GM10847 (cell line): ENCODE results near the gene SLC34A1.

ENCODE experiments used
- POLR2A ChIP-seq: IDR thresholded peaks from 2 replicates; pipeline ENCODE4 v1.6.1; 2011; ENCODE audit not compliant: insufficient read length; ENCODE audit errors: extremely low read depth

Gene SLC34A1

DNA sequence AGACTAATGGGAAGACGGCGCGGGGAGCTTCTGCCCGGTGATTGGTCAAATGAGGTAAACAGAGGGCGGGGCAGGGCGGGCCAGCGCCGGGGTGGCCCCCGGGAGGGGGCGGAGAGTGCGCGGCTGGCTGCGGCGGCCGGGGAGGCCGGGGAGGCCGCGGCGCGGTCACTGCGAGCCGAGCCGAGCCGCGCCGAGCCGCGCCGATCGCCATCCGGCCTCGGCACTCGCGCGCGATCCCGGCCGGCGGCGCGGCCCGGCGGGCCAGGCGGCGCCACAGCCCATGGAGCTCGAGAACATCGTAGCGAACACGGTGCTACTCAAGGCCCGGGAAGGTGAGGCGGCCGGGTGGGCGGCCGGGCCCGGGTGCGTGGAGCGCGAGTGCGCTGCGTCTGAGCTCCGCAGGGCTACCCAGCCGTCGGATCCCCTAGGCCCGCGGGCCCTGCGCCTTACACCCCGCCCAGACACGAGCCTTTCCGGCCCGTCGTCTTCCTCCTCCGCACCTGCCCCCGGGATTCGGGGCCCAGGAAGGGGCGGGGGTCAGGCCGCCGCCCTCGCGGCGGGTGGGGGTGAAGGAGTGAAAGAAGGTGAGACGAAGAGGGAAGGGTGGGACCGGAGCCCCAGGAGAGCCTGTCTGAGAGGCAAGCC, 42.5 kb downstream of the SLC34A1 start, which contains the start of gene GRK6:
Gene GRK6, plus strand, starts transcription at position 111 of the 645 bp plus-strand sequence. Its CDS starts 170 bp downstream, at position 281.
- TF ChIP-seq POLR2A = peak; percentile 56

DNA sequence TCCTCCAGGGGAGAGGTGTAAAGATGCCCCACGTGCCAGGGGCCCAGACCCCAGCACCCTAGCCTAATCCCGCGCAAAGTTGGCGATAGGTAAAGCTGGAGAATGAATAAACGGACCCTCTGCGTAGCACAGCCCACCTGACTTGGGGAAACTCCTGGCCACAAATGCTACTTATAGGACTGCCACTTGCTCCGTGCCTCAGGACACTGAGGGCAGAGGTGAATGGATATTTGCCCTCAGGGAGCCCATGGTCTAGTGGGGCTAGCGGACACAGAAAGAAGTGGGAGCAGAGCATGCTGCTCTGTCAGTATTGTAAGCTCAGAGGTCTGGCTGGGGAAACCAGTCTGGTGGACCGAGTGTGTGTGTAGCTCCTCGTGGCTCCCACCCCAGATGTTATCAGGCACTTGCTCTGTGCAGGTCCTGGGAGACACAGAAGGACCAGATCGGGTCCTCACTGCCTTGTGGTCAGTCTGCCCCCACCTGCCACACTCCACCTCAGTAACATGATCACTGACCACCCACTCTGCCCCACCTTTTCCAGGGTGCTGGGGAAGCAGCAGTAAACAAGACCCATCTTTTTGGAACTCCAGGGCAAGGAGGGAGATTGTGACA, 43.1 kb downstream of the SLC34A1 start:
- no peak for TF ChIP-seq POLR2A

DNA sequence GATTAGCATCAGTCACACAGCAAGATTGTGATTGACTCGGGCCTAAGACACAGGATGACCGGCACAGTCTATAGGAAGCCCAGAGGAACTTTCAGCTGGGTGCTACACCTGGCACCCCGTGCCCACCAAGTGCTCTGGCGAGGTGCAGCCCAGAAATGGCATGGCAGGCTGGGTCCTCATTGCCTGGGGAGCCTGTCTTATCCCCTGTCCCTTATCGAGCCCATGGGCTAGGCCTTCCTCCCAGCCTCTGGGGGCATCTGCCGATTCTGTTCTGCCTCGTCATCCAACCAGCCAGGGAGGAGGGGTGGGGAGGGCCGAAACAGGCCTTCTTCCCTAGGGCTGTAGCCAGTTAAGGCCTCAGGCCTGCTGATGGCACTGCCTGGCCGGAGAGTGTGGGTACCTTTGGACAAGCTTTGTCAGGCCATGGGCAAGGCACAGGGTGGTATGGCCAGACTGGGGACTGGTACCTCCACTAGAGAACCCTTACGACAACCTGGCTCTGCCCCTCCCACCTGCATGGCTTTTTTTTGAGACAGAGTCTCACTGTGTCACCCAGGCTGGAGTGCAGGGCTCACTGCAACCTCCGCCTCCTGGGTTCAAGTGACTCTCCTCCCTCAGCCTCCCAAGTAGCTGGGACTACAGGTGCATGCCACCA, 43.8 kb downstream of the SLC34A1 start:
- TF ChIP-seq POLR2A = peak; percentile 13

DNA sequence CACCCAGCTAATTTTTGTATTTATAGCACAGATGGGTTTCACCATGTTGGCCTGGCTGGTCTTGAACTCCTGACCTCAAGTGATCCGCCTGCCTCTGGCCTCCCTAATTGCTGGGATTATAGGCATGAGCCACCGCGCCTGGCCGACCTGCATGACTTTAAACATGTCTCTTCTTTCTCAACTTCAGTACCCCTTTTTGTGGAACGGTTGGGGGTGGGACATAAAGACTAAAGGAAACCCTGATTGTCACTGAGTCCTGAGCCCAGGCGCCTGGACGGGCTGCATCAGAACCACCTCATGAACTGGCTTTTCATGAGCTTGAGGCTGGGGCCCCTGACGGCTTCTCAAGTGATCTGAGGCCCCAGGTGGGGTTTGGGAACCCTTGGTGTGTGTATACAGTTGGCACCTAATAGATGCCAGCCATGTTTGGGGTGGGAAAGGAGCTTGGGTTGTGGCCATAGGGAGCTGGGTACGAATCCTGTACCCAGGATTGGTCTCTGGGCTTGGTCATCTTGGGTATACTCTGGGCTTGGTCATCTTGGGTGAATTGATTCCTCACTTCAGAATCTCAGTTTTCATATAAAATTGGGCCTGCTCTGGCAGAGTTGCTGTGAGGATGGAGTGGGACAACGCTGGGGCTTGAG, 44.5 kb downstream of the SLC34A1 start:
- no peak for TF ChIP-seq POLR2A

DNA sequence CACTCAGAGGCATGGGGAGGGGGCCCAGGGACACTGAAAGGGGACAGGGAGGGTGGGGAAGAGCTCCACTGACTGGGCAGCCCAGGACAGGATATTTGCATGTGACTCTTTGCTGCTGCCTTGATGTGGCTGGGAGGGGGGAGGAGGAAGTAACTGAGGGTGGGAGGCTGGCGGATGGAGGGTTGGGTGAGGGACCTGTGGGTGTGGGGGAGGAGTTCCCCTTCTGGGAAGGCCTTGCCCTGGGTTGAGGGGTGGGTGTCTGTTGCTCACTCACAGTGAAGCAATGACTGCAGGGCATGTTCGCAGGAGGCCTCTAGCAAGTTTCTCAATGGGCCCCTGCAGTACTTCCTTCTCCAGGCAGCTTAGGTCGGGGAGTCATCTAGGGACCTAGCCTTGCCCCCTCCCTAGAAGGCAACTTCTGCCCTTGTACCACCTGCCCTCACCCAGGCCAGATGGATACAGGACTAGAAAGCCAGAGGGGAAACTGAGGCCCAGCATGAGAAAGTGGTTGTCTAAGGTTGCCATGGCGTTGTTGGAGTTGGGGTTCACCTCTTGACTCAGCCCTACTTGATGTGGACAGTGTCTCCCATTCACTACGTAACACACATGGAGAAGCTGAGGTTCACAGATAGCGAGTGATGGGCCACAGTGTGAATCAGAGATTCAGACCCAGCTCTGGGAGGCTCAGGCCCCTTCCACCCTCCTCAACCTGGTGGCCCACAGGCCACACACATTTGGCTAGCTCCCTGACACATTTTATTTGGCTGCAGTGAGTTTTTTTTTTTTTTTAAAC, 45.2 kb downstream of the SLC34A1 start:
- peak; percentile 42 for TF ChIP-seq POLR2A

DNA sequence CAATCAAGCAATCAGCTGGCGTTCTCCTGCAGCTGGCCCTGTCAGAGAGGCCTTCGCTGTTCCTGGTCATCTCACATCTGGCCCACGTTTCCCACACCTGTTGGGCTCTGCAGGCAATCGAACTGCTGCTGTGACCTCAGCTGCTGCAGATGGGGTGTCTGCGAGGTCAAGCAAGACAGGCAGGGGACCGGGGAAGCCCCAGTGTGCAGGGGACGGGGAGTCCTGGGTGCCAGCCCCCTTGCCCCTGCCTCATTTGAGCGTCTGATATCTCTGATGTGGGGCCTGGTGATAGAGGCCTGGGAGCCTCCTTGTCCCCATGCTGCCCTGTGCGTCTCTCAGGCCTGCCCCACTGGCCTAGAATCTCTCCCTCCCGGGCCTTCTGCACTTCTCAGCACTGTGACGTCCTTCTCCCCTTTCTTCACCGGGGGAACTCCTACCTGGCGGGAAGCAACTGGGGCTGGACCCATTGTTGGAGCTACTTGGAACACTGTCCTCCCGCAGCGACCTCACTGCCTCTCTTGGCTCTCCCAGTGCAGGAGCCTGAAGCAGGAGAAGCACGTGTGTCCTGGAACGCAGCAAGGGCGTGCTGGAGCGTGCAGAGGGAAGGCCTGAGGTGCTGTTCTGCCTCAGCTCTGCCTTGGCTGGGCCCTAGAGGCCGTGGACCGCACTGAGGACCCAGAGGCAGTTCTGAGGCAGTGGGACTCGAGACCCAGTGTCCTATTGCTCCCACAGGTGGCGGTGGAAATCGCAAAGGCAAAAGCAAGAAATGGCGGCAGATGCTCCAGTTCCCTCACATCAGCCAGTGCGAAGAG, 46.1 kb downstream of the SLC34A1 start:
- no peak for TF ChIP-seq POLR2A

DNA sequence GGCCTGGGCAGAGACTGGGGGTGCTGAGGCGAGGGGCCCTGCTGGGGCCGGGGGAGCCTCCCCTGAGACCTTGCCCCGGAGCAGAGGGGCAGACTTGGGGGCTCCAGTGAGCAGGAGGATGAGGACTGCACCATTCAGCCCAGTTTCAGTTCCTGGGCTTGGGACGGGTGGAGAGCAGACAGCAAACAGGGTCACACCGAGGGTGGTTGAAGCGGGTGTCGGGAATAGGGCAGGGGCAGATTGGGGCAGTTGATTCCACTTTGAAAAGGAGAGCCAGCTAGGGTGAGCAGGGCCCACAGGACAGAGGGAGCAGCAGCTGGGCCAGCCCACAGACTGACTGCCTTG, 46.7 kb downstream of the SLC34A1 start:
- TF ChIP-seq POLR2A = no peak

DNA sequence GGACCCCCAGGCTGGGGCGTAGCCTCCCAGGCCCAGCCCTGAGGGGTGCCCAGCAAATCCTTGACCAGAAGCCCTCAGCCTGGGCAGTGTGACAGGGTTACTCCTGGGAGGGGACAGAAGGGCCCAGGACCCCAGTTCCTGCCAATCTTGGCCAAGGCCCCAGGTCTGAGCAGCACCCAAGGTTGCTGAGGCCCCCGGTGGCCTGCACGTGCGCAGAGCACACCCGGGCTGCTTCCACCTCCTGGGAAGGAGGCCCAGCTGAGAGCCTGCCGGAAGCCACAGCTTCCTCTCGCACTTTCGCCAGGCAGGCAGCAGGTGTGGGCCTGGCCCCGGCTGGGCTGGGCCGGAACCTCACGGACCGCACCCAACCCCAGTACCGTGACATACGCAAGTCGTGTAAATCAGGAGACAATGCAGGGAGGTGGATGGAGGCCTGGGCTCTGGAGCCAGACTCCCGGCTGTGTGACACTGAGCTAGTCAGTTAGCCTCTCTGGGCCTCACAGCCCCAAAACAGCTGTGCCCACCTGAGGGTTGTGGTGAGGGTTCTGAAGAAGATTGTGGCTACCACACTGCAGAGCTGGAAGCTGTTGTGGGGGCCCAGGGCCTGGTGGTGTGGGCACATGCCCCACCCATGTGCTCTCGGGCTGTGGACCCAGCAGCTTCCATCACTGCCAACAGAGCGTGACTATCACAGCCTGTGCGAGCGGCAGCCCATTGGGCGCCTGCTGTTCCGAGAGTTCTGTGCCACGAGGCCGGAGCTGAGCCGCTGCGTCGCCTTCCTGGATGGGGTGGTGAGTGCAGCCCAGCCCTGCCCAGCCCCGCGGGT, 47.3 kb downstream of the SLC34A1 start:
- no peak for TF ChIP-seq POLR2A

DNA sequence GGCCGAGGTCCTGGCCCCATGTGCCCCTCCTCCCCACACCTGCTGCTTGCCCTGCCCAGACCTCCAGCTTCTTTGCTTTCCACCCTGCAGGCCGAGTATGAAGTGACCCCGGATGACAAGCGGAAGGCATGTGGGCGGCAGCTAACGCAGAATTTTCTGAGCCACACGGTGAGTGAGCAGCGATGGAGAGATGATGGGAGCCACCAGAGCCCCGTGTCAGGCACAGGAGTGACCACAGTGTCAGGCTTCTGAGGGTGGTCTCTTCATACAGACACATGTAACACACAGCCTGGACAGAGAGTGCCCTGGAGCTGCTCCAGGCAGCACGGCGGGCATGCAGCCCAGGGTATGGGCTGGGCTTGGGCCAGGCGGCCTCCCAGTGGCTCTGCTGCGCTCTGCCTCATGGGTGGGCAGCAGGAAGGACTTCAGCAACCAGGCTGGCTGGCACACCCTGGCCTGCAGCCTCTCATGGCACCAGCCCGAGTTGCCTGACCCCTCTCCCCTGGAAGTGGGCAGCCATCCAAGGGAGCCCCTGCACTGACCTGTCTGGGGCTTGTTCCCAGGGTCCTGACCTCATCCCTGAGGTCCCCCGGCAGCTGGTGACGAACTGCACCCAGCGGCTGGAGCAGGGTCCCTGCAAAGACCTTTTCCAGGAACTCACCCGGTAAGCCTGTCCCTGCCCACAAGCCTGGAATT, 48.1 kb downstream of the SLC34A1 start:
- TF ChIP-seq POLR2A = no peak

DNA sequence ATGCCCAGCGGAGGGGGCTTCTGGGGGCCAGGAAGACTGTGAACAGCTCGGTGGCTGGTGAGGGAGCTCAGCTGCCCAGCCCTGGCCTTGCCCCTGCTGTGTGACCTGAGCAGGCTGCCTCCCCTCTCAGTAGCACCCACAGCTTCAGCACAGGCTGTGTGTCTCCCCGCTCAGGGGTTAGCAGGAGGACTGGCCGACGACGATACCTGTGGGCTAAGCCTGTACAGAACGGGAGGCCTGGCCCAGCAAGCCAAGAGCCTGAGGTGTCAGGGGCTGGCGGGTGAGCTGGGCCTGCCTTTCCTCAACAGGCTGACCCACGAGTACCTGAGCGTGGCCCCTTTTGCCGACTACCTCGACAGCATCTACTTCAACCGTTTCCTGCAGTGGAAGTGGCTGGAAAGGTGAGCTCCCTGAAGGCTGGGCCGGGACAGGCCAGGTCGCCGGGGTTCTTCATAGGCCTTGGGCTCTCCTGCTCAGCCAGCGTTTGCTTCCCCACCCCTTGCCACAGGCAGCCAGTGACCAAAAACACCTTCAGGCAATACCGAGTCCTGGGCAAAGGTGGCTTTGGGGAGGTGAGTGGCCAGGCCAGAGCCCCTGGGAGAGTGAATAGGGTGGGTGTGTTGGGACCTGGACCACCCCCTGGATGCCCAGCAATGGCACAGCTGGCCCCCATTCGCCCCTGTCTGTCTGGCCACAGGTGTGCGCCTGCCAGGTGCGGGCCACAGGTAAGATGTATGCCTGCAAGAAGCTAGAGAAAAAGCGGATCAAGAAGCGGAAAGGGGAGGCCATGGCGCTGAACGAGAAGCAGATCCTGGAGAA, 48.8 kb downstream of the SLC34A1 start:
- no peak for TF ChIP-seq POLR2A

DNA sequence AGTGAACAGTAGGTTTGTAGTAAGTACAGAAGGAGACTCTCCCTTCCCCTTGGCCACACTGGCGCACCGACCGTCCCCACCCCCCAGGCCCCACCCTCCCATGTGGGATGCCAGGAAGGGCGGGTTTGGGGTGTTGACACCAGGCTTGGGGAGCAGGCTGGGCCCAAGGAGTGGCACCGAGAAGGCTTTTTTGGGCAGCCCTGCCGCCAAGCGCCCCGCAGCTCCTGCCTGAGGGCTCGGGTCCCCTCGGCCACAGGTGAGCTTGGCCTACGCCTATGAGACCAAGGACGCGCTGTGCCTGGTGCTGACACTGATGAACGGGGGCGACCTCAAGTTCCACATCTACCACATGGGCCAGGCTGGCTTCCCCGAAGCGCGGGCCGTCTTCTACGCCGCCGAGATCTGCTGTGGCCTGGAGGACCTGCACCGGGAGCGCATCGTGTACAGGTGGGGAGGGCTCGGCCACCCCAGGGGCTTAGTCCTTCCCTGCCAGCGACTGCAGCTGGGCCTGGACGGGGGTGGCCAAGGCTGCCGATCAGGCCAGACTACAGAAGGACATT, 49.5 kb downstream of the SLC34A1 start:
- no peak for TF ChIP-seq POLR2A

DNA sequence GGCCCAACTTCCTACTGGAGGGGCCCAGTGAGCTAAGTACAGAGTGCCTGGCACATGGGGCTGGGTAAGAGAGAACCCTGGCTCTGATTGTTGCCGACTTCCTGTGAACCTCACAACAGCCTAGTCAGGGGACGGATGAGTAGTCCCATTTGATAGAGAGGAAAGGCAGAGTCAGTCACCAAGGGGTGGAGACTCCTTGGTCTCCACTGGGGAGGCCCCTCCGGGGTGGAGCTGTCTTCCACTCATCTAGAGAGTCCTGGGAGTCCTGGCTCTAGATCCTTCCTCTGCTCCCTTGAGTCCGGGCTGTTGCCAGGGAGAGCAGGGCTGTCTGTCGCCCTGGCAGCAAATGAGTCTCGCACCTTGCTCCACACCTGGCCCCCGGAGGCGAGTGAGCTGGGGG, 50.2 kb downstream of the SLC34A1 start:
- TF ChIP-seq POLR2A = no peak
